HG02798 (cell line): ENCODE data around the gene ASCL2.

ENCODE experiments used
- ATAC-seq: cut with Tn5 transposase; IDR thresholded peaks from one replicate; pipeline ENCODE4 v1.9.1; 2021; ENCODE audit warnings: mild to moderate bottlenecking; ENCODE audit not compliant: unreplicated experiment, poor library complexity

The ASCL2 gene

DNA sequence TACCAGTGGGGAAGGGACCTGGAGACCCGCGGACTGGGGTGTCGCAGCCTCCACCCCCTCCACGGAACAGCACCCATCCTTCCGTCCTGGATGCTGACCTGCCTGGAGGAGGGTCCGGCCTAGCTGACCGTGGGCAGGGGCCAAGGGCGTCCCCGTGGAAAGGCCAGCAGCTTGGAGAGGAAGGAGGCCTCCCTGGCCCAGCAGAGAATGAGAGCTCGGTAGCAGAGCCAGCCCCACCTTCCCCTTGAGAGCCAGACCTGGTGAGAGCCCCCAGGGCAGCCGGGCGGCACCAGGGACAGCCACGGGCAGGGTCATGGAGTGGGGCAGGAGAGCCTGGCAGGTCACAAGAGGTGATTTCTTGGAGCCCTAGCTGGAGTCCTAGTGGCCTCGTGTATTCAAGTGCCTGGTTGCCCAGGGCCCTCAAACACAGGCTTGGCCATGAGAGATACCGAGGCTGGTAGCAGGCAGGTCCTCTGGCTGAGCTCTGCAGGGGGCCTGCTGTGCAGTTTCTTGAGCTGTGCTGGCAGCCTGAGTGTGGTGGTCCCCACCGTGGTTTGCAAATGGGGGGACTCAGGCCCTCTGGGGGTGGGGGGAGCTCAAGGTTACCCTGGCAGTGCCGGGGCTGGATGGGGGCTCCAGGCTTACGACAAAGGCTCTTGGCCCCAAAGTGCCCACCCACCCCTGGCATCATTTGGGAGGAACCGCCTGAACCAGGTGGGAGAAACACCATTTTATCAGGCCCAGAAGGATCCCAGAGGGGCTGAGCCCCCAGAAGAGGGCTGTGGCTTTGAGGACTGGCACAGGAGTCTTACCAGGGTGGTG lies 39.1 kb upstream of the ASCL2 start:
- no peak for ATAC-seq

DNA sequence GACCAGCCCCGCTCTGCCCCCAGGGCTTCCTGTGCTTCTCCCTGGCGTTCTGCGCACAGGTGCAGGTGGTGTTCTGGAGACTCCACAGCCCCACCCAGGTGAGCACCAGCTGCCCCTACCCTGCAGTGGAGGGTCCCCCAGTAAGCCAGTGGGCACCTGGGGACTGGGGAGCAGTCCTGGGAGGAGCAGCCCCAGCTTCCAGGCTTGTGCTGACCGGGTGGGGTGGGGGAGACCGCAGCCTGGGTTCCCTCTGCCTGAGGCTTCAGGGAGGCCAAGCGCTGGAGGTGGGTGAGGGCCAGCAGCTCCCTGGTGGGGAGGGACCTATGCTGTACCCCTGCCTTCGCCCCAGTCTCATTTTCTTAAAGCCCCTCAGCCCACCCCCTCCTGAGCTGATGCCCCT lies 38.3 kb upstream of the ASCL2 start:
- no peak for ATAC-seq

DNA sequence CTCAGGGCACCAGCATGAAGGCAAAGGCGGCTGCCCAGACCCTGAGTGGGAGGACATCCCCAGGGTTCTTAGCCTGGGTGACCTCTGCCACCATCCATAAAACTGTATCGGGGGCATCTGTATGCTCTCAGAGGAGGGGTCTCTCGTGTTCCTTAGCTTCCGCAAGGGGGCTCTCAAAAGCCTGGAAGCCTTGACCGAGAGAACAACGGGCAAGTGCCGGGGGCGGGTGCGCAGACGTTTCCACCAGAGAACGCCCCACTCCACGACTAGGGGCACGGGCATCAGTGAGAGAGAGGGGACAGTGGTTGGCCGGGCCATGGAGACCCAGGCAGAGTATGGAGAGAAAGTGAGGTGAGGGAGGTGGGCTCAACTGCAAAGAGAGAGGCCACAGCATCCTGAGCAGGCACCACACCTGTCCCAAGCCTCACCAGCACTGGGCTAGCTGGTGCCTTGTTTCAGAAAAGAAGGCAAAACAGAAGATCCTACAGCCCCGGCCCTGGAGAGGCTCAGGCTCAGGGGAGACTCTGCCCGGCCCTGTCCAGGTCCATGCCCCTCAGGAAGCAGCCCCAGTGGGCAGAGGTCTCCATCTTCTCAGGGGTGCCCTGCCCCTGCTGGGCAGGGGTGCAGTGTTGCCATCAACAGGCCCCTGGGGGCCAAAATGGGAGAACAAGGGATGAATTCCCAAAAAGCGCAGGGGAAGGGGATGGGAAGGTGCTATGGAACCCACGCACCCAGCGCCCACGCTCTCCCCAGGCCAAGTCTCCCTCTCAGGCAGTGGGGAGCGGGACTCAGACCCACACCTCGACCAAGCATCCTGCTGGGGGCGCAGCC lies 37.3 kb upstream of the ASCL2 start:
- no peak for ATAC-seq

DNA sequence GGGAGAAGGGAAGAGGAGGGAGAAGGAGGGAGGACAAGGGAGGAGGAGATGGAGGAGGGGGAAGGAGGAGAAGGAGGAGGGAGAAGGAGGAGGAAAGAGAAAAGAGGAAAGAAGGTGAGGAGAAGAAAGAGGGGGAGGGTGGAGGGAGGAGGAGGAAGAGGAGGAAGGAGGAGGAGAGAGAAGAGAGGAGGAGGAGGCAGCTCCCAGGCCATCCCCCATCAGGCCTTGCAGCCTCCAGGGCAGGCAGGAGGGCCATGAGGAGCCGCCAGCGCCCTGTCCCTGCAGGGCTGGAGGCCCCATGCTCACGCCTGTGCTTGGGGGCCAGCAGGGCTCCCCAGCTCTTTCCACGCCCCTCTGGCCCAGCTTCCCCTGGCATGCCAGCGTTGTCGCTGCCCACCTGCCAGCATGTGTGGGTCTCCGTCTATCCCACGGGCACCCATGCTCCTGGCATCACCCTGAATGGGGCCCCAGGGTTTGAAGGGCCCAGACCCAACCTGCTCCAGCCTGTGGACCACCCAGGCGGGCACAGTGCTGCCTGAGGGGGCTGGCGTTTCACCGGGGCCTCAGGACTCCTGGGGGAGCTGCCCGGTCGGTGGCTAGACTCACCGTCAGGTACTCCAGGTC lies 36.6 kb upstream of the ASCL2 start:
- no peak for ATAC-seq

DNA sequence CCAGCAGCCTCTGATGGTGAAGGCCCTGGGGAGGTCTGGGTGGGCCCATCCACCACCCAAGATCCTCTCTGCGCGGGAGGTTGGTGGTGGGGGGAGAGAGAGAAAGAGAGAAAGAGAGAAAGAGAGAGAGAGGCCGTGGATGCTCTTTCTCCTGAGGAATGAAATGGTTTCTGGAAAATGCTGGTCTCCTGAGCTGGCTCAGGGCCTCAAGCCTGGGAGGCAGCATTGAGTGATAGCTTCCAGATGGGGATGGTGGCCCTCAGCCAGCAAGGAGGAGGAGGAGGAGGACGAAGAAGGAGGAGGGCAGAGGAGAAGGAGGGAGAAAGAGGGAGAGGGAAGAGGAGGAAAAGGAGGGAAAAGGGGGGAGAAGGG lies 36.0 kb upstream of the ASCL2 start:
- ATAC-seq, result no peak

DNA sequence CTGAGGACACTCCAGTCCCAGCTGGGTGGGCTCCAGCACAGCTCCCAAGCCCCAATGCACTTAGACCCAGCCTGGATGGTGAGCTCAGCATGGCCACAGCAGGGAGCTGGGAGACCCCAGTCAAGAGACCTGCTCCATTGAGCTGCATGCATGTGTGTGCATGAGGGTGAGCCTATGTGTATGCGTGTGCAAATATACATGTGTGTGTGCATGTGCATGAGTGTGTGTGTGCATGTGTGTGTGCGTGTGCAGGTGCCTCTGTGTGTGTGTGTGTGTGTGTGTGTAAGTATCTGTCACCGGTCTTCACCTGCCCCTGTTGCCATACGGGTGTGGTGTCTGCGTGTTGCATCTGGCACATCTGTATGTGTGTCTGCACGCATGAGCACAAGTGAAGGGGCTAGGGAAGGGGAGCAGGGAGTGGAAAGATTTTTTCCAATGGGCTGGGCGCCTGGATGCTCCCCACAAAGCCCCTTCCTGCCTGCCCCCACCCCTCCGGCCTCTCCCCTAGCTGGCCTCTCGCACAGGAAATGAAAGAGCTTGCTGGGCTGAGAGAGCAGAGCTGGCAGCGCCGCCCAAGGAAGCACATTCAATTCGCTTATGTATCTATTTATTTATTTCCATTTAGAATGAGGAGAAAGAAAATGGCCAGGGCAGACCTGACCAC lies 35.5 kb upstream of the ASCL2 start:
- no peak for ATAC-seq

DNA sequence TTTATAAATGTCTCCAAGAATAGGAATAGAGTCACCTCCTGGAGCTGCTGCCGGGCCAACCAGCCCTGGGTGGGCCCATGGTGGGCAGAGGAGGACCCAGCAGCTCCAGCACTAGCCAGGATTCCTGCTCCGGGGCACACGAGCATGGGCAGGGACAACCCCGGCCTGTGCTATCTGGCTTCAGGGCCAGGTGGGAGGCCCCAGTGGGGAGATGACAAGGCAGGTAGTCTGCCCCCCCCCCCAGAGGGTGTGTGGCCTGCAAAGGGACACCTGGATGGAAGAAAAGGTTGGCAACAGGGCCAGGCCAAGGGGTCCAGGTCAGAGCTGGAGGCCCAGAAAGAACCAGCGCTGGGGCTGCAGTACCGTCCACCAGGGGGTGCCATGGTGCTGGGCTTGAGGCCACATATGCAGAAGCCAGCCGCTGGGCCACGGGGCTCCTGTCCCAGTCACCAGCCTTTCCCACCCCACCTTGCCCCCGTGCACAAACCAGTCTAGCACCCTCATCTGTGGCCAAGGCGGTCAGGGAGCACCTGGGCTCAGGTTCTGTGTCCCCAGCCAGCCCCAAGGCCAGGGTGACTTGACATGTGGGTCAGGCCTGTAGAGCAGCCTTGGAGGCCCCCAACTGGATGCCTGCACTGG lies 34.9 kb upstream of the ASCL2 start:
- ATAC-seq, result peak; percentile 45

DNA sequence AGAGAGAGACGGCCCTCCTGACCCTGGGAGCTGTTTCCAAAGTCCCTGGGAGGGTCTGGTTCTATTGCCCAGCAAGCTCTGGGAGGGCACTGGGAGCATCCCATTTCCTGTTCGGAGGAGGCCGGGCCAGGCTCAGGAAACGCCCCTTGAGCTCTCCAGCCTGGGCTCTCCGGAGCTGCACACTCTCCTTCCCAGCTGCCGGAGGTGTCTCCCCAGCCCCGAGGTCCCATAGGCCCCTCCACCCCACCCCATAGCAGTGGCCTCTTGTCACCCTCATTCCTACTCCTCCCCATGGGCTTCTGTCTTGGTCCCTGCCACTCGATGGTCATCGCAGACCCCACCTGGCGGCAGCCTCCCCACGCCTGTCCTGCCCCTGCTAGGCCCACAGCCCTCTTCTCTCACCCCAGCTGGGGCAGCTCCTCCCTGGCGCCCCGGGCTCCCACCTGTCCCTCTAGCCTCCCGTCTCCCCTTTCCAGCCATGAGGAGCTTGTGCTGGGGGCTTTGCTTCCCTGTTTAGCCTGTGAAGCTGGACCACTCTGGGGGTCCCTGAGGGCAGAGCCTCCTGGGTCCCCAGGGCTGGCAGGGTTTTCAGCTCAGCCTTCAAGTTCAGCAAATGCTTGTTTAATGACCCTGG lies 34.2 kb upstream of the ASCL2 start:
- ATAC-seq, result no peak

DNA sequence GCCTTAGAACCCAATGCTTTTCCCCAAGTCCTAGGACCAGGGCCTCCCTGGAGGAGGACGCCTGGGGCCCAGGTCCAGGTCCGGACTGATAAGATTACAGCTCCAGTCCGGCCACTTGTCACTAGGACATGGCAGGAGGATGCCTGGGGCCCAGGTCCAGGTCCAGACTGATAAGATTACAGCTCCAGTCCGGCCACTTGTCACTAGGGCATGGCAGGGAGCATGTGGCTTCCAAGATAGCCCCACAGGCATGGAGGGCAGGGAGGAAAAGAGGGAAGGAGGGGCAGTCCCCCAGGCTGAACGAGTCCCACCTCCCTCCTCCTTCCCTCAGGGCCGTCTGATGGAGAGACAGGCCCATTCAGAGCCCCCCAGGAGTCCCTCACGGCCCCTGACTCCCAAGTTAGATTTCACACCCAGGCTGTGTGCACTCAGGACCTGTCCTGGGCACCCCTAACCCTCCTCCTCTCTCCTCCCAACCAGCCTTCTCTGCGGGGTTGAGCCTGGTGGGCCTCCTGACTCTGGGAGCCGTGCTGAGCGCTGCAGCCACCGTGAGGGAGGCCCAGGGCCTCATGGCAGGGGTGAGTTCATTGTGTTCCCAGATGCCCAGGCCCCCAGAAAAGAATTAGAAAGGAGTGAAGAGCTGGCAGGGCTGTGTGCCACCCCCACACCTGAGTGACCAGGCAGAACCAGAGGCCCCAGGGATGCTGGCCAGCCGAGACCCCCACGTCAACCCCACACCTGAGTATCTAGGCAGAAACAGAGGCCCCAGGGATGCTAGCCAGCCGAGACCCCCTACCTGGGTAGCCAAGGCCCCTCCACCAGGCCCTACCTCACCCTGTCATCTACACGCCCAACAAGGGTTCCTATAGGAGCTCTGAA lies 33.5 kb upstream of the ASCL2 start:
- ATAC-seq, result no peak

DNA sequence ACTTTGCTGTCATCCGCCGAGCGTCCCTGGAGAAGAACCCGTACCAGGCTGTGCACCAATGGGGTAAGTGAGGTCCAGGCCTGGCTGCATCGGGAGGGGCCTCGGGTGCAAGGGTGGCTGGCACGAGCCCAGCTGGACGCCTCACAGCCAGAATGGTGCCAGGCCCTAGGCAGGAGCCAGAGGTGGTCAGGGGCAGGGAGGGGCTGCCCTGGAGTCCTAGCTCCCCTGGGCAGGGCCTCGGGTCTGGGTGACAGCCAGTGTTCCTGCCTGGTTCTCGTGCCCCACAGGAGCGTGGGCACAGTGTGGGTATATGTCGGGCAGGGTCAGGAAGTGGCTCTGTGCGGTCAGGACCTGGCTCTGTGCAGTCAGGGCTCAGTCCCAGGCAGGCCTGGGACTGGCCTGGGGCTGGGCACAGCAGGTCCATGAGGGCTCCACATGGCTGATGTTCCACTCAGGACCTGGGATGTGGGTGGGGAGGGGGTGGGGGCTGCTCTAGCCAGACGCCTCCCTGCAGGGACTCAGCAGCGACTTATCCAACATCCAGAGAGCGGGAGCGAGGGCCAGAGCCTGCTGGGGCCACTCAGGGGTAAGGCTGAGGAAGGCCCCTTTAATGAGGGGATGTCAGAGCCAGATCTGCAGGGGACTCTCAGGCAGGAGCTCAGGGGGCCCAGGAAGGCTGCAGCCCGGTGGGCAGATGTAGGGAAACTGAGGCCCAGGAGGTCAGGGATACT lies 32.7 kb upstream of the ASCL2 start:
- no peak for ATAC-seq

DNA sequence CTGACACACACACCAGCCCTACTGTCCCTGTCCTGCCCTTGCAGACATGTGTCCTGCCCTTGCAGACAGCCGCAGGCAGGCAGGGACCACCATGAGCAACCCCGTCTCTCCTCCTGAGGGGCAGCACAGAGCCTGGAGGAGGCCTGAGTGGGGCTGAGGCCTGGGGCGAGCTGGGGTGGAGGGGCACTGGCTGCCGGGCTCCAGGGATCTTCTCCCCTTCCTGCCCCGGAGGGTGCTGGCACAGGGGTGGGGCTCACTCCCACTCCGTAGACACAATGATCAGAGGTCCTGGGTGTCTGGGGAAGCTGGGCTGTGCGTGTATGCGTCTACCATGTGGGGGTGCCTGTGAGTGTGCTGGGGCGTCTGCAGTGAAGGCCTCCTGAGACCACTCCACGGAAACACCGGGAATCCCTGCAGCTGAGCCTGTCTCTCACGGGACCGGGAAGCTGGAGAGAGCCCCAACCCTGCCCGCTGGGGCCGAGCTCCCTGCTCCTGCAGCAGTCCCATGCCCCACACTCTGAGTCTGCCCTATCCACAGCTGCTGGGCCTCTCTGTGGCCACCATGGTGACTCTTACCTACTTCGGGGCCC lies 32.0 kb upstream of the ASCL2 start:
- no peak for ATAC-seq

DNA sequence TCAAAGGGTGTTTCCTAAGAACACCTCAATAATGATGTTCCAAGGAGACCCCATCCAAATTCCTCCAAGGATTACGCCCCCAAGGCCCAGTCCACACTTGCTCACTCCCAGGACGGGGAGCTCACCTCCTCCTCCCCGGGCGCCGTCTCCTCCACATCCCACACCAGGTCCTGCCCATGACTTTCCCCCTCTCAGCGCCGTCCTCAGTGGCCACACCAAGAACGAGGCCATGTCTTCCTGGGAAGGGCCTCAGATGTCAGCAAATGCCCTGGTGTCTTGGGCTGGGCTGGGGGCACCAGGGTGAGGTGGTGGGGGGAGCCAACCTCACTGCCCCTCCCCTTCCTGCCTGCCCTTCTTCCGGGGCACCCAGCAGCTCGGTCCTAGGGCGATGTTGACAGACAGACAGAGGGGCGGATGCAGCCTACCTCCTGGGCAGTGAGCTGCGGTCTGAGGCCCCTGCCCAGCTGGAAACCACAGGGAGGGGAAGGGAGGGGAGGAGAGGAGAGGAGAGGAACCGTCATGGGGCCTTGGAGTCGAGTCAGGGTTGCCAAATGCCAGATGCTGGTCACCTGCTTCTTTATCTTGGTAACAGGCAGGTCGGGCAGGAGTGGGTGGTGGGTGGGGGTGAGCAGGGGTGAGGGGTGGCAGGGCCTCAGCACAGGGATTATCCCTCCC lies 31.4 kb upstream of the ASCL2 start, which contains the start of the genes C11orf21 and TSPAN32:
Gene C11orf21, minus strand, starts transcription at position 288 of the 675 bp plus-strand sequence. Its CDS starts 110 bp downstream, at position 178.
Gene TSPAN32, plus strand, starts transcription at position 383 of the 675 bp plus-strand sequence. Its CDS starts 137 bp downstream, at position 520.
- ATAC-seq, result no peak

DNA sequence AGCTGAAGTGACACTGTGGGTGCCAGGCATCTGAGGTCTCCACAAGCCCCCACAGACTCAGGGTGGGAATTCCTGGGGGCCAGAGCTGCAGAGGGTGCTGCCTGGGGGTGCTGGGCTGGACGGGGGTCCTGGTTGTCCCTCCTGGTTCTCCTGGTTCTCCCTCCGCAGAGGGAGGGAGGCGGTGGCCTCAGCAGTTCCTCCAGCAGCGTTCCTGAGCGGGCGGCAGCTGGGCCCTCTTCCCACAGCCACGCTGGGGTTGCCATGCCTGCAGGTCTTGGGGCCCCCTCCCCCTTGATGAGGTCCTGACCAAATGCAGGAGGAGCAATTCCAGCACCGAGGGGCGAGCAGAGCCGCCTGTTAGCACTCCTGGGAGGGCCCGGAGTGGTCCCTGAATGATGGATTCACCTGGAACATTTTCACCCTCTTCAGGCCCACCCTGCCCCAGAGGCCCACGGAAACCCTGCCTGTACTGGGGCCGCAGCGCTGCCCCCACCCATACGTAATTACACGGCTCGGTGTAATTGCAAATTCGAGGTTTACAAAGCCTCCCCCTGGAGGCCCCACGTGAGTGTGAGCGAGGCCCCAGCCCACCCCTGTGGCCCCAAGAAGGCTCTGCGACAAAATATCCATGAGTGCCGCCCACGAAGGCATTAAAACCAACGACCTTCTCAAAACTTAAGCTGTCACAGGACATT lies 30.7 kb upstream of the ASCL2 start:
- no peak for ATAC-seq

DNA sequence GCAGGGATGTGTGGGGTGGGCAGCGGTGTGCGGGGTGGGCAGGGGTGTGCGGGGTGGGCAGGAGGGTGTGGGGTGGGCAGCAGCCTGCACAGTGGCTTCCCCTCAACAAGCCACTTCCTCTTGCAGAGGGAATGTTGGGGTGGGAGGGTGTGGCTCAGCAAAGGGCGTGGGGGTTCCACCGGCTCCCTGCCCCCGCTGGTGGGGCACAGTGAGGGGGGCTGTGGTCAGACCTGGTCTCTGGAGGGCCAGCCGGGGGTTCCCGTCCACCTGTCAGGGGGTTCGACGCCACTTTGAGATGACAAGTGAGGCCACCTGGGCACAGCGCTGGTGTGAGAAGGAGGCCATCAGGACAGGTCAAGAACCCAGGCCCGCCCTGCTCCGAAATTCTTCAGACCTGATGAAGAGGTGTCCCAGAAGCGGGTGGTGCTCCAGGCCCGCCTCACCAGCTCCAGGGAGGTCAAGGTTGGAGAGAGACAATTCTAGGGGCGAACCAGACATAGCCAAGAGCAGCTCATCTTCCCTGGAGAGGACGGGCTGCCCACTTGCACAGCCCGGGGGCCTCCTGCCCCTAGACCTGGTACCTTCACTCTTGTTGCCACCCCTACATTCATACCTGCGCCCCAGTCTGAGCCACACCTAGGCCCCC lies 30.0 kb upstream of the ASCL2 start:
- no peak for ATAC-seq

DNA sequence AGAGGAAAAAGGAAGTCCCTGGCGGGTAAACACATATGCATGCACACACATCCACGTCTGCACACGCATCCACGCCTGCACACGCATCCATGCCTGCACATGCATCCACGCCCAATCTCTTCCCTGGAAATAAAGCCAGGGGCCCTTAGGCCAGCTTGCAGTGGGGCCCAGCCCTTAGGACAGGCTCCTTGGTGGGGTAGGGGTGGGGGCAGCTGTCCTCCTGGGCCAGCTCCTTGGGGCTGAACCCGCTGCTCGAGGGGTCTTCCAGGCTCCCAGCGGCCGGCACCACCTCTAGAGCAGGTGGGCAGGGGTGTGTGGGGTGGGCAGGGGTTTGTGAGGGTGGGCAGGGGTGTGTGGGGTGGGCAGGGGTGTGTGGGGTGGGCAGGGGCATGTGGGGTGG lies 29.4 kb upstream of the ASCL2 start:
- ATAC-seq, result no peak
